T47D (cell line): ENCODE data around the gene CAMK1D.

ENCODE experiments used
- DNase-seq, 2 experiments: peaks; one replicate each; pipeline versions ENCODE4 v3.0.0 to v3.0.0-alpha.2; 2011 to 2012; ENCODE audit warnings: low read depth in 1 of 2, low spot score in 1 of 2
- JUND ChIP-seq: IDR thresholded peaks from 2 replicates; pipeline ENCODE4 v1.6.1; 2012; ENCODE audit warnings: low read depth
- in situ Hi-C: cut with HindIII; loops from 2 replicates; pipeline ENCODE4 v1.10.0; 2016; ENCODE audit warnings: low sequenced_read_pairs, low pct_unique_long_range_greater_than_20kb

Gene CAMK1D

DNA sequence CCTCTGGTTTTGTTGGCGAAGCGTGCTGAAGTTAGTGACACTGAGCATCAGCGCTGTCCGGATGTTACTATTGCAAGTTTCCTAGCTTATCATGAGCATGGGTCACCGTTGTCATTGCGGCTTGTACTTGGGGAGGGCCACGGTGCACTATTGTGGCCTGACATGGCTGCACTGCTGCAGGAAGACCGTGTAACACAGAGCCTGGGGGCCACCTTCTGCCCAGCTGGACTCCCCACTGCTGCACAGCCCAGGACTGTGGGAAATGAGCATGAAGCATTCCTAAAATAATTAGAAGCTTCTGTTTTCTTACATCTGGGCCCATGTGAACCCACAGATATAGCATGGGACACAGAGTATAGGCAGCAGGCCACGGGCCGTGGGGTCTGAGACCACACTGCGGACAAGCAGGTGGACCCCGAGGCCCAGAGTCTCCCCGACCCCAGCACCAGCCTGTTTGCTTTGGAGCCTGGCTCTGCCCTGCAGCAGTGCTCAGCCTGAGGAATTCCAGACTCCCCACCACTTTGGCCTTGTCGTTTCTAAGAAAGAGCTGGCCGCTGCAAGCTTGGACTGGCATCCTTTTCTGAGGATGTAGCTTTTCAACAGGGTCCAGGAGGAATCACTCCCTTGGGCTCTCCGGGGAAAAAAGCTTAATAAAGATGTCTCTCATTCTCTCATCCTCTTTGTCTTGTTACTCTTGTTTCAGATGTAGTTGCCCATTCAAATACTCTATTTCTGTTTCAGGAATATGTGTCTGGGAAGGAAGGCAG lies 473.0 kb downstream of the CAMK1D start:
- DNase-seq, result no peak
- in situ Hi-C loops, result no loop called here
- no peak for TF ChIP-seq JUND

DNA sequence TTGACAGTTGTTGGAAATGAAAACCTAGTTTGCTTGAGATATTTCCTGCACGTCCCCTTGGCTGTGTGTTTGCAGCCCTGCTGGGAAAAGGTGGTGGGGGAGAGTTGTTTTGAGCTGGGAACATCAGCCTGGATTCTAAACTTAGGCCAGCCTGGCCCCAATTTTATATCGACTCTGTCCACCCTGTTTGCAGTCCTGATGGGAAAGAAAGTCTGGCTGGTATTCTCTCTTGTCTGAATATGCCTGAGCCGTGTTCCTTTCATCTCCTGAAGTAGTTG lies 473.5 kb downstream of the CAMK1D start:
- in situ Hi-C loops, result no loop called here
- TF ChIP-seq JUND, result no peak
- DNase-seq, result no peak

DNA sequence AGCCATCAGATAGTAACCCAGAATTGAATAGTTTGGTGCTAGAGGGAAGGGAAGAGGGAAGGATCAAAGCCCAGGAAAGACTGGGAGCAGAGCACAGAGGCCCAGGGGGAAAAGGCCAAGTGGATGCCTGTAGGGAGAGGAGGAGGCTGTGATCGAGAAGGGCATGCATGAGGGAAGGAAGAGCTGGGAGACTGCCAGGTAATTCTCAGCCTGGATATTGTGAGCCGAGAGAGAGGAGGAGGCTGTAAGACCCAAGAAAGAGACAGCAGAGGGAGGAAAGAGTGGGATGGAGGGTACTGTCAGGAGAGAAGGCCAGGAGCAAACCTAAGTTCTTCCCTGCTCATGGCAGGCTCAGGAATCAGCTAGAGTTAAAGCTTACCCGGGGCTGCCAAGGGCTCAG lies 474.0 kb downstream of the CAMK1D start:
- no peak for DNase-seq
- in situ Hi-C loops, result no loop called here
- no peak for TF ChIP-seq JUND

- DNase-seq, result no peak
- in situ Hi-C loops, result no loop called here
- TF ChIP-seq JUND, result no peak
These were observed 476.0 kb downstream of the CAMK1D start for GRCh38 chr10:12825260-12825849.

- in situ Hi-C loops, result no loop called here
- no peak for DNase-seq
These were observed 477.5 kb downstream of the CAMK1D start for GRCh38 chr10:12826800-12827372.

DNA sequence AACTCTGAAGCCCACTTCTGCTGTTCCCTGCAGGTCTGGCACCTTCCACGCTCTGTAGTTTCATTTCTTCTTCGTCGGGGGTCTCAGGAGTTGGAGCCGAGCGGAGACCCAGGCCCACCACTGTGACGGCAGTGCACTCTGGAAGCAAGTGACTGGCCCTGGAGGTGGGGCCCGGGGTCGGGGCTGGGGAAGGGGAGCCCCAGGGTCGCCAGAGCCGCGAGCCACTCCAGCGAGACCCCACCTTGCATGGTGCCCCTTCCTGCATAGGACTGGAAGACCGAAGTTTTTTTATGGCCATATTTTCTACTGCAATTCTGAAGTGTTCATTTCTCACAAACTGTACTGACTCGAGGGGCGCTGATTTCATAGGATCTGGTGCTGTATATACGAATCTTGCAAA lies 479.4 kb downstream of the CAMK1D start:
- TF ChIP-seq JUND, result no peak
- in situ Hi-C loops, result no loop called here
- DNase-seq, result no peak

More at GRCh38 chr10:12826800-12827372, 477.5 kb downstream of the CAMK1D start:
- no peak for TF ChIP-seq JUND

DNA sequence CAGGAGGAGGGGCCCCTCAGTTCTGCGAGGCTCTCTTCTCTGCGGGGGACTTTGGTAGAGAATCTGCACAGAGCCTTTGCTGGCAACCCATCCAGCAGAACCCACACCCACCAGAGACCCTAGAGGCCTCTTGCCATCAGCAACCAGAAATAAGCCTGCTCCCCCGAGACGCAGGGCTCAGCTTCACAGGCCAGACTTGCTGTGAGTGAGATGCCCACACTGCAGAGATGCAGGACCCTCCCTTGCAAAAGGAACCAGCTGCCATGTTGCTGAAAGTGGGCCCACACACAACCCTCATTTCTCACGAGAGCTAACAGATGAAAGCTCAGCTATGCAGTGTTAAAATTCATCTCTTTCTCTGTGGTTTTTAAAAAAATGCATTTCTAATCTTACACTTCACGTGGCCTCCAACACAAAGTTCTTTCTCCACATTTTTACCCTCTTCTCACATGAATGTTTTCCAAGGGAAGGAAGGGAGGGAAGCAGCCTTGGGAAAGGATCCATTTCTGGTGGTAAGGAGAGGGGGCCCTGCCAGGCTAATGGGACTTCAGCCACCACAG lies 480.6 kb downstream of the CAMK1D start:
- DNase-seq, result no peak
- no peak for TF ChIP-seq JUND
- in situ Hi-C loops, result no loop called here

DNA sequence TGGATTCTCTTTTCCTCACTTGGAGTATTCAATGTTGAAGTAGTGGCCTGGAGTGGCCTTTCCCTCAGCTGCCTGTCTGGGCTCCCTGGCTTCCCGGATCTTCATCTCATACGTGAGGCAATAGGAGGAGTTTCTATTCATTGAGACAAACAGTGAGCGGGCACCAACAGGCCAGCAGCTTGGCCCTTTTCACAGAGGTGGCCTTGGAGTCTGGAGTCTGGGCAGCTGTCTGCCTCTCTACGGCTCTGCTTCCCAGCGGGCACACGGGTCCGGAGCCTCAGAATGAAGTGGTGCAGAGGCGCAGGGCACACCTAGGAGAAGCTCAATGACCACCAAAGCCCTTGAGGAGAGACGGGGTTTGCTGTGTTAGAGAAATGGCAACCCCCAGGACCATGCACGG lies 482.7 kb downstream of the CAMK1D start:
- in situ Hi-C loops, result no loop called here
- TF ChIP-seq JUND, result no peak
- no peak for DNase-seq

DNA sequence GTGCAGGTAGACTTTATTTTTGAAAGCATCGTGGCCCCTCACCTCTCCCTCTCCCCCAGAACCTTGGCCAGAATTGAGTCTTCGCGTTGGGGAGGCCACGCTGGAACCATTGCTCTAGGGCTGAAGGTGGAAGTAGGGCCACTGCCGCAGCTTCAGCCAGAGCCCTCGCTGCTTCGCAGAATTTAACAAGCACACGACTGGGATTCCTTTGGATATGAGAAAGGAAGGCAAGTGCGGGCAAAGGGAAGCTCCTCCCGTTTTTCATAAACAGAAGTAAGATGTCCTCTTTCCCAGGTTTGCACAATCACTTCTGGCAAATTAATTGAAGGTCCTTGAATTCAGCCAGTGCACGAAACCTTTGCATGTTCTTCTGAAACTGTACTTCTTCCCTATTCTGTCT lies 484.1 kb downstream of the CAMK1D start:
- DNase-seq, result no peak
- in situ Hi-C loops, result no loop called here
- no peak for TF ChIP-seq JUND

DNA sequence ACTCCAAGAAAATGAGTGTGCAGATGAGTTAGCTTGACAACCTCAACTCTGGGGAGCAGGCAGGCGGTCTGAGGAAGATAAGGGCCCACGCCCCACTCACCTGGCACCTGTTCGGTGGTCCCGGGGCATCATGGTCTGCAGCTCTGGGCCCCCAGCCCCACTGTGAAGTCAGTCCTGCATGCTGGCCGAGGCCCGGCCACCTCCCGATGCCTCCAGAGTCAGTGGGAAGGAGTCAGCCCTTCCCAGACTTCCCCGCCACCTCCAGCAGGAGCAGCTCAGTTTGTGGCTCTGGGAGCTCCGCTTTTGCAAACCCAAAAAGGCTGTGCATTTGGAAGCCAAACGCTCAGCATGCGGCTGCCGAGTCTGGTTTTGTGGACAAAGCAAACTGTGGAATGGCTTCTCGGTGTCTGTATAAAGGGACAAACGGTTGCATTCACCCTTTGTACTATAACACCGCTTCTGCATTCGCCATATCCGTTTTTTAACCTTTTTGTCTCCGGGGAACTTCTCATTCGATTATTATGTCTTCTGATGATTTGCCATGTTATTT lies 484.8 kb downstream of the CAMK1D start:
- in situ Hi-C loops, result no loop called here
- no peak for TF ChIP-seq JUND
- DNase-seq, result no peak

GRCh38 chr10:12834721-12835120 lies 485.4 kb downstream of the CAMK1D start:
- DNase-seq, result no peak
- no peak for TF ChIP-seq JUND
- in situ Hi-C loops, result no loop called here

DNA sequence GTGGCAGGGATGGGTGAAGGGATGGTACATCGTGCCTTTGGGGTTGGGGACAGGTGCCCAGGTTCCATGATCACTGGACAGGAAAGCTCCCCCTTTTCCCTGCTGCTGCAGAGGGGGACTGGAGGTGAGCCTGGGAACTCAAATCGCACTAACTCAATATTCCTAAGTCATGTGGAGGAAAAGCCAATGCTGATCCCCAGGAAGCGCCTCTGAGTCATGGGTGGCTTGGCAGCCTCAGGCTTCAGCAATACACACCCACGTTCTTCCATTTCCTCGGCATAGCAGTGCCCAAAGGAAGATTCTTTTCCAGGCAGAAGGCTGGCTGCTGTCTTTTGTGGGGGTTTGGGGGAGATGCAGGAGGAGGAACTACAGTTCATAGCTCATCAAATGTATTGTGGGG lies 486.4 kb downstream of the CAMK1D start:
- in situ Hi-C loops, result no loop called here
- no peak for DNase-seq
- no peak for TF ChIP-seq JUND

DNA sequence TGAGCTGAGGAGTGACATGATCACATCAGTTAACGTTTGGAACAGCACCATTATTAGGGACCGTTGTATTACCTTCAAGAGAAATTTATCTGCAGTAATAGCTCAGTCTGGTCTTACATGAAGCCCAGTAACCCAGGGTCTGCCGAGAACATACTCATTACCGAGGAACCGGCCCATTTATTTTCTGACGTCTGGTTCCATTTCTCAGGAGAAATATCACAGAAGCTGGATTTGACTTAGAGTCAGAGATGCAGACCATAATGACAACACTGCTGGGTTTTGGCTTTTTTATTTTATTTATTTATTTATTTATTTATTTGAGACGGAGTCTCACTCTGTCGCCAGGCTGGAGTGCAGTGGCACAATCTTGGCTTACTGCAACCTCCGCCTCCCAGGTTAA lies 489.0 kb downstream of the CAMK1D start:
- no peak for DNase-seq
- TF ChIP-seq JUND, result no peak
- in situ Hi-C loops, result no loop called here
